B cell (primary cell): ENCODE measurements around the gene TEFM. TPM values are rescaled to one million over a fixed set of nuclear protein-coding genes. Genes with fewer than 3 reads are reported as not detected.

Source experiments
- ATAC-seq: fragments of 200-7000 bp; cut with Tn5 transposase; one replicate; pipeline ENCODE4 v1.10.0; 2021; ENCODE audit warnings: low read depth, mild to moderate bottlenecking, moderate number of reproducible peaks, moderate library complexity
- CTCF ChIA-PET: fragments of 350-600 bp; sonication (Branson Sonifier 250); formaldehyde crosslinking; loops from one replicate; lab custom pipeline; 2021; ENCODE audit warnings: antibody characterized with exemption, inconsistent platforms; lab: Charles Lee
- POLR2A ChIA-PET: fragments of 350-600 bp; sonication (Branson Sonifier 250); formaldehyde crosslinking; loops from one replicate; lab custom pipeline; 2021; ENCODE audit warnings: antibody characterized with exemption; lab: Charles Lee
- DNase-seq: peaks from one replicate; pipeline ENCODE4 v3.0.0; 2013
- H2AFZ ChIP-seq: 2 replicates; pipeline ENCODE4 v1.6.1; 2012; ENCODE audit warnings: mild to moderate bottlenecking, low read depth, low read length; ENCODE audit not compliant: insufficient read depth, poor library complexity, severe bottlenecking
- H3K27ac ChIP-seq, 2 donors: 1 replicate in 1 of 2; 2 replicates in 1 of 2; pipeline ENCODE4 v1.5.1; 2012 to 2013; ENCODE audit warnings: low read length in 2 of 2, mild to moderate bottlenecking in 2 of 2, moderate library complexity in 1 of 2
- H3K27me3 ChIP-seq, 4 experiments: fragments of 200-600 bp in 1 of 4; sonication (generic) in 1 of 4; replicated peaks in 1 of 4; 1 replicate in 2 of 4; 2 replicates in 2 of 4; pipeline versions ENCODE4 v1.6.1 to v1.7.0; 2013 to 2016; ENCODE audit warnings: low read length in 3 of 4, mild to moderate bottlenecking in 2 of 4, mixed read lengths in 1 of 4, moderate library complexity in 1 of 4; ENCODE audit not compliant: insufficient read depth in 4 of 4, control insufficient read depth in 3 of 4; ENCODE audit errors: control extremely low read depth in 1 of 4
- H3K36me3 ChIP-seq, 2 experiments: replicated peaks in 1 of 2; 1 replicate in 1 of 2; 2 replicates in 1 of 2; pipeline versions ENCODE4 v1.6.1 to v1.7.1; 2013; ENCODE audit warnings: low read length in 1 of 2; ENCODE audit not compliant: insufficient read depth in 2 of 2, control insufficient read depth in 1 of 2; ENCODE audit errors: control extremely low read depth in 1 of 2, extremely low read depth in 1 of 2
- H3K4me1 ChIP-seq, 2 donors: fragments of 200-600 bp in 1 of 2; sonication (generic) in 1 of 2; 1 replicate in 1 of 2; 2 replicates in 1 of 2; pipeline versions ENCODE4 v1.5.1 to v1.6.1; 2013 to 2017; ENCODE audit warnings: low read length in 2 of 2; ENCODE audit not compliant: control insufficient read depth in 2 of 2, insufficient read depth in 2 of 2
- H3K4me2 ChIP-seq: replicated peaks from 2 replicates; pipeline ENCODE3; 2012; ENCODE audit warnings: mild to moderate bottlenecking, low read depth, low read length; ENCODE audit not compliant: poor library complexity, severe bottlenecking
- H3K4me3 ChIP-seq, 5 experiments: fragments of 200-600 bp in 1 of 5; sonication (generic) in 1 of 5; 1 replicate in 3 of 5; 2 replicates in 2 of 5; pipeline versions ENCODE4 v1.5.1 to v1.7.0; 2011 to 2016; ENCODE audit warnings: low read length in 4 of 5, mild to moderate bottlenecking in 4 of 5, low read depth in 2 of 5, control low read depth in 1 of 5, moderate library complexity in 1 of 5; ENCODE audit not compliant: insufficient read depth in 1 of 5; ENCODE audit errors: control extremely low read depth in 1 of 5, extremely low read depth in 1 of 5
- H3K79me2 ChIP-seq: fragments of 200-600 bp; sonication (generic); one replicate; pipeline ENCODE4 v1.6.0; 2016; ENCODE audit warnings: low read length; ENCODE audit not compliant: control insufficient read depth, insufficient read depth
- H3K9ac ChIP-seq: fragments of 200-600 bp; sonication (generic); 2 replicates; pipeline ENCODE4 v1.6.1; 2017; ENCODE audit warnings: mild to moderate bottlenecking, low read length, moderate library complexity
- H3K9me3 ChIP-seq, 3 donors: one replicate each; pipeline versions ENCODE4 v1.6.1 to v1.7.1; 2013; ENCODE audit warnings: low read length in 2 of 3; ENCODE audit not compliant: control insufficient read depth in 2 of 3, insufficient read depth in 1 of 3; ENCODE audit errors: control extremely low read depth in 1 of 3
- H4K20me1 ChIP-seq: 2 replicates; pipeline ENCODE4 v1.6.0; 2012; ENCODE audit warnings: mild to moderate bottlenecking, low read length; ENCODE audit not compliant: insufficient read depth, control insufficient read depth, poor library complexity, severe bottlenecking
- H3K27ac Mint-ChIP-seq: one replicate; pipeline ENCODE4 v1.8.0; 2021; ENCODE audit warnings: mixed read lengths
- H3K27me3 Mint-ChIP-seq: one replicate; pipeline ENCODE4 v1.8.0; 2021; ENCODE audit warnings: mixed read lengths
- H3K4me1 Mint-ChIP-seq: one replicate; pipeline ENCODE4 v1.8.0; 2021; ENCODE audit warnings: mixed read lengths
- H3K4me3 Mint-ChIP-seq: one replicate; pipeline ENCODE4 v1.8.0; 2021; ENCODE audit warnings: mixed read lengths
- H3K9me3 Mint-ChIP-seq: one replicate; pipeline ENCODE4 v1.8.0; 2022; ENCODE audit warnings: mixed read lengths; ENCODE audit not compliant: insufficient read depth
- CTCF ChIP-seq: fragments of 200-600 bp; IDR thresholded peaks from one replicate; pipeline ENCODE4 v1.8.0; 2022; ENCODE audit warnings: antibody characterized with exemption, mild to moderate bottlenecking
- EZH2 ChIP-seq: IDR thresholded peaks from 2 replicates; pipeline ENCODE4 v1.6.1; 2012; ENCODE audit warnings: borderline replicate concordance, low read depth, mild to moderate bottlenecking, moderate library complexity, low read length; ENCODE audit not compliant: insufficient read depth, poor library complexity, severe bottlenecking
- WGBS: methylation state at CpG from one replicate; pipeline ENCODE4 v1.1.5; 2013; ENCODE audit warnings: missing lambda C conversion rate; ENCODE audit not compliant: insufficient coverage; 5-methylcytosine and 5-hydroxymethylcytosine counted together
- intact Hi-C: fragments of 100-400 bp; cut with micrococcal nuclease; formaldehyde crosslinking; loops from one replicate; pipeline ENCODE4 v1.10.0; 2022
- polyA plus RNA-seq: library from polyadenylated mRNA; depleted of rRNA; stranded (reverse); fragments of >200 nt; gene quantifications from 2 replicates; pipeline ENCODE4 v1.2.3, GENCODE V29; 2012
- small RNA-seq: library from RNA; depleted of rRNA; stranded (forward); fragments of <200 nt; gene quantifications from one replicate; pipeline ENCODE3, GENCODE V24; 2012; ENCODE audit warnings: low replicate concordance, low read depth; ENCODE audit not compliant: insufficient read length
- total RNA-seq, 2 donors: library from RNA; stranded (reverse); fragments of 120-200 nt in 1 of 2; gene quantifications; 1 replicate in 1 of 2; 2 replicates in 1 of 2; pipeline versions ENCODE4 v1.2.3 to v1.2.4, GENCODE V29; 2013 to 2022

The TEFM gene
- total and polyA plus RNA-seq, 2 donors (not counting 1 experiment from before 2014, with no cell fraction given), result 8.8 to 27.8 TPM

GRCh38 chr17:30854146-30854545 lies 51.9 kb downstream of the TEFM start:
- no peak overlapping the region for H3K4me3 Mint-ChIP-seq
- CTCF ChIA-PET, result no interaction called here
- intact Hi-C loops, result no loop called here
- ATAC-seq (no peak), DNase-seq (no peak)
- no peaks in the 10 kb centered on the region for H3K9me3 Mint-ChIP-seq
- no peaks in the 10 kb centered on the region for H3K27me3 Mint-ChIP-seq
- no peak overlapping the region for H3K9ac ChIP-seq
- POLR2A ChIA-PET, result no interaction called here
- H3K27ac Mint-ChIP-seq, result no peak overlapping the region
- no peak for TF ChIP-seq CTCF
- no peak for TF ChIP-seq EZH2
- H3K4me1 Mint-ChIP-seq, result no peaks in the 10 kb centered on the region
- H2AFZ ChIP-seq, result no peak overlapping the region
- no peak overlapping the region for H3K4me2 ChIP-seq
- no peaks in the 10 kb centered on the region for H3K27me3 ChIP-seq
- WGBS, result no CpG with 5 or more reads among the region's 3 CpGs
- no peak overlapping the region for H3K27ac ChIP-seq
- H3K79me2 ChIP-seq, result no peaks in the 10 kb centered on the region
- H3K36me3 ChIP-seq, result peaks cover 0 to 3% of the 10 kb centered on the region in 2 experiments
- no peak overlapping the region for H3K4me3 ChIP-seq
- no peaks in the 10 kb centered on the region for H4K20me1 ChIP-seq
- no peaks in the 10 kb centered on the region for H3K4me1 ChIP-seq
- H3K9me3 ChIP-seq, result no peaks in the 10 kb centered on the region

Small RNA genes within 50 kb of the gene (small RNA-seq; reads per million reads assigned to genes)
- gene RNU6-298P, result not detected

Other genes starting within 250 kb of the TEFM start
- 83.2 and 88.3 TPM in 2 replicates for gene CRLF3, start 81.5 kb downstream of the TEFM start, total RNA-seq
- 31.6 and 48.1 TPM in 2 replicates for gene CRLF3, start 81.5 kb downstream of the TEFM start, polyA plus RNA-seq
- gene ATAD5, start 74.3 kb downstream of the TEFM start, total RNA-seq, result 7.3 and 7.4 TPM in 2 replicates
- gene ATAD5, start 74.3 kb downstream of the TEFM start, polyA plus RNA-seq, result 1.2 and 2.3 TPM in 2 replicates
- gene ADAP2, start 15.7 kb upstream of the TEFM start, total RNA-seq, result 11.6 and 14.6 TPM in 2 replicates
- 8.5 and 166 TPM in 2 replicates for gene ADAP2, start 15.7 kb upstream of the TEFM start, polyA plus RNA-seq
- gene RNF135, start 64.8 kb upstream of the TEFM start, total RNA-seq, result 22.3 and 23.4 TPM in 2 replicates
- gene RNF135, start 64.8 kb upstream of the TEFM start, polyA plus RNA-seq, result 20.1 and 24.2 TPM in 2 replicates
- 27.7 and 31.9 TPM in 2 replicates for gene NF1, start 188.7 kb upstream of the TEFM start, total RNA-seq
- 10.8 and 11.1 TPM in 2 replicates for gene NF1, start 188.7 kb upstream of the TEFM start, polyA plus RNA-seq